A549 (cell line): Measurements from ENCODE around the gene HOXC10. TPM values are rescaled to one million over a fixed set of nuclear protein-coding genes. Genes with fewer than 3 reads are reported as not detected.
A peak's percentile ranks its signal among the peaks of the same experiment; 100 is the strongest.

Experiments
- ATAC-seq, 2 experiments: fragments of 200-7000 bp in 1 of 2; fragments of >200 bp in 1 of 2; cut with Nextera tagmentation in 1 of 2; cut with Tn5 transposase in 1 of 2; 3 replicates each; pipeline versions ENCODE4 v1.8.0 to v1.9.1; 2018 to 2020; ENCODE audit warnings: mild to moderate bottlenecking in 1 of 2, moderate library complexity in 1 of 2
- CTCF ChIA-PET: fragments of 300-600 bp; sonication (Branson Sonifier 250); formaldehyde crosslinking; extraction: SDS; loops from one replicate; lab custom pipeline; 2021; ENCODE audit warnings: antibody characterized with exemption, inconsistent platforms; lab: Yijun Ruan, JAX
- POLR2A ChIA-PET: fragments of 350-600 bp; formaldehyde crosslinking; extraction: SDS; loops from one replicate; lab custom pipeline; 2021; ENCODE audit warnings: antibody characterized with exemption, inconsistent platforms; lab: Yijun Ruan, JAX
- DNase-seq, 2 experiments: peaks; one replicate each; pipeline versions ENCODE4 v3.0.0 to v3.0.0-alpha.2; 2011 to 2016; ENCODE audit warnings: low read depth in 1 of 2, low spot score in 1 of 2
- FAIRE-seq: peaks from 2 replicates; lab custom pipeline; 2011; peaks lifted over from hg19 to GRCh38; lab: Jason Lieb, UNC
- H3K27ac ChIP-seq, 2 experiments: fragments of >200 bp; sonication (Bioruptor Twin); formaldehyde crosslinking; 3 replicates each; pipeline ENCODE4 v1.5.1; 2016 to 2017
- H3K4me1 ChIP-seq: fragments of >200 bp; sonication (Bioruptor Twin); formaldehyde crosslinking; 3 replicates; pipeline ENCODE4 v1.6.1; 2016
- H3K4me2 ChIP-seq: fragments of >200 bp; sonication (Bioruptor Twin); formaldehyde crosslinking; 3 replicates; pipeline ENCODE4 v1.6.1; 2016
- H3K4me3 ChIP-seq: fragments of >200 bp; sonication (Bioruptor Twin); formaldehyde crosslinking; 3 replicates; pipeline ENCODE4 v1.5.1; 2016
- H3K9me3 ChIP-seq: fragments of >200 bp; sonication (Bioruptor Twin); formaldehyde crosslinking; 3 replicates; pipeline ENCODE4 v1.6.1; 2016
- CBX2 ChIP-seq: fragments of 200-600 bp; sonication (generic); IDR thresholded peaks from 2 replicates; pipeline ENCODE4 v1.6.1; 2016; ENCODE audit warnings: low read depth, mild to moderate bottlenecking, borderline replicate concordance
- CTCF ChIP-seq: fragments of >200 bp; sonication (Bioruptor Twin); formaldehyde crosslinking; IDR thresholded peaks from 3 replicates; pipeline ENCODE4 v1.5.1; 2016
- EHMT2 ChIP-seq: fragments of 200-600 bp; sonication (generic); IDR thresholded peaks from 2 replicates; pipeline ENCODE4 v1.6.1; 2016; ENCODE audit warnings: antibody characterized with exemption, low read depth, mild to moderate bottlenecking, moderate library complexity
- FOSL2 ChIP-seq, 2 experiments: fragments of 450-650 bp in 1 of 2; fragments of >200 bp in 1 of 2; sonication (Bioruptor Twin) in 1 of 2; formaldehyde crosslinking; IDR thresholded peaks; 2 replicates each; pipeline versions ENCODE4 v1.5.0 to v1.6.1; 2016 to 2020; ENCODE audit warnings: mild to moderate bottlenecking in 1 of 2, moderate library complexity in 1 of 2
- FOXS1 ChIP-seq: fragments of 250-450 bp; sonication (Bioruptor Pico); IDR thresholded peaks from 2 replicates; pipeline ENCODE4 v1.5.0; 2020; ENCODE audit warnings: mild to moderate bottlenecking, moderate library complexity
- HES2 ChIP-seq: fragments of >200 bp; sonication (Bioruptor Twin); formaldehyde crosslinking; IDR thresholded peaks from 2 replicates; pipeline ENCODE4 v1.6.1; 2016
- HOXA7 ChIP-seq: fragments of 250-450 bp; sonication (Bioruptor Pico); IDR thresholded peaks from 2 replicates; pipeline ENCODE4 v1.5.0; 2020; ENCODE audit warnings: mild to moderate bottlenecking, moderate library complexity
- HOXB13 ChIP-seq: fragments of 250-450 bp; sonication (Bioruptor Pico); IDR thresholded peaks from 2 replicates; pipeline ENCODE4 v1.5.0; 2020; ENCODE audit warnings: low read depth, mild to moderate bottlenecking, moderate library complexity
- HOXB5 ChIP-seq: fragments of 250-450 bp; sonication (Bioruptor Pico); IDR thresholded peaks from 2 replicates; pipeline ENCODE4 v1.5.0; 2020; ENCODE audit warnings: mild to moderate bottlenecking, moderate library complexity
- KDM5A ChIP-seq: fragments of 200-600 bp; sonication (generic); IDR thresholded peaks from 2 replicates; pipeline ENCODE4 v1.6.1; 2016; ENCODE audit warnings: antibody characterized with exemption, mild to moderate bottlenecking
- MYC ChIP-seq: IDR thresholded peaks from 2 replicates; pipeline ENCODE4 v1.6.1; 2012; ENCODE audit warnings: mild to moderate bottlenecking, inconsistent platforms, low read length, improper control_type of control experiment, borderline replicate concordance
- NFE2L2 ChIP-seq: fragments of 150-350 bp; conservative IDR thresholded peaks from 2 replicates; pipeline ENCODE4 v1.6.1; 2014; ENCODE audit warnings: low read length
- PBX3 ChIP-seq: IDR thresholded peaks from 2 replicates; pipeline ENCODE4 v1.6.1; 2012
- PHF8 ChIP-seq: fragments of 200-600 bp; sonication (generic); IDR thresholded peaks from 2 replicates; pipeline ENCODE4 v1.6.1; 2016; ENCODE audit warnings: low read depth, mild to moderate bottlenecking, antibody characterized with exemption, moderate library complexity, borderline replicate concordance
- POLR2AphosphoS2 ChIP-seq: conservative IDR thresholded peaks from 2 replicates; pipeline ENCODE4 v1.6.1; 2012; ENCODE audit warnings: low read length, improper control_type of control experiment, inconsistent platforms
- REST ChIP-seq: fragments of 200-600 bp; sonication (generic); IDR thresholded peaks from 2 replicates; pipeline ENCODE4 v1.6.1; 2016; ENCODE audit warnings: antibody characterized with exemption, mild to moderate bottlenecking, moderate library complexity
- SMC3 ChIP-seq: fragments of >200 bp; sonication (Bioruptor Twin); formaldehyde crosslinking; IDR thresholded peaks from 3 replicates; pipeline ENCODE4 v1.6.1; 2018; ENCODE audit warnings: inconsistent platforms
- SREBF2 ChIP-seq: fragments of 450-650 bp; IDR thresholded peaks from 2 replicates; pipeline ENCODE4 v1.6.1; 2014; ENCODE audit warnings: mild to moderate bottlenecking, moderate library complexity
- ZSCAN20 ChIP-seq: fragments of 250-450 bp; sonication (Bioruptor Pico); IDR thresholded peaks from 2 replicates; pipeline ENCODE4 v1.8.0; 2022; ENCODE audit warnings: mild to moderate bottlenecking, moderate library complexity
- WGBS: methylation state at CpG from one replicate; pipeline ENCODE4 v1.1.6; 2017; ENCODE audit errors: missing lambda C conversion rate; 5-methylcytosine and 5-hydroxymethylcytosine counted together
- polyA plus RNA-seq, 4 experiments: library from polyadenylated mRNA; depleted of rRNA in 3 of 4; stranded (reverse); fragments of >200 nt; fragmentation: RNase III in 1 of 4; extraction: RNeasy Plus Mini Kit Qiagen cat#74134 plus additional on column Dnase treatment in 1 of 4; gene quantifications; 2 replicates in 3 of 4; 3 replicates in 1 of 4; pipeline ENCODE4 v1.2.3, GENCODE V29; 2011 to 2017

HOXC10 gene
- polyA plus RNA-seq, 2 of the 4 experiments (the other 2 are of a cell fraction): 2.9 to 3.2 TPM

- no peak overlapping the region for H3K4me3 ChIP-seq
- H3K27ac ChIP-seq: 0 out of 6 replicates have a peak overlapping the region, but pooled peaks of 1 of the 2 experiments have one; percentile 27
- WGBS: 74% methylated on average over 7 of the region's 7 CpGs
These were observed 40.8 kb downstream of the HOXC10 start for GRCh38 chr12:54025499-54026405.

GRCh38 chr12:54026640-54027441, 41.9 kb downstream of the HOXC10 start:
- no peak for ATAC-seq
- Histone ChIP-seq H3K9me3 (no peaks in the 10 kb centered on the region), H3K4me1 (peaks cover 23% of the 10 kb centered on the region), H3K27ac (no peak overlapping the region), H3K4me2 (no peak overlapping the region), H3K4me3 (no peak overlapping the region)
- 85% methylated on average over 22 of the region's 22 CpGs for WGBS
- DNase-seq: no peak
- no peak for FAIRE-seq
- CTCF ChIA-PET: interaction anchor here (0.5 to 27.9 kb wide), 12 partner anchors 9 to 291 kb away, joined by 3 to 476 read pairs (median 6); partner anchors contain the start of genes HOXC10 and SMUG1
- POLR2A ChIA-PET: interaction anchor here (1.4 to 2.4 kb wide), 2 partner anchors 10 to 18 kb away, joined by 6 to 19 read pairs; partner anchors contain the start of gene HOXC8
- TF ChIP-seq SMC3: no peak
- no peak for TF ChIP-seq HOXB13
- no peak for TF ChIP-seq ZSCAN20 (CRISPR knock-in tag)
- no peak for TF ChIP-seq SREBF2
- no peak for TF ChIP-seq FOXS1 (CRISPR knock-in tag)
- TF ChIP-seq CBX2: no peak
- TF ChIP-seq POLR2AphosphoS2: no peak
- TF ChIP-seq REST: no peak
- no peak for TF ChIP-seq KDM5A
- TF ChIP-seq MYC: no peak
- no peak for TF ChIP-seq FOSL2 (IDR thresholded peaks at IDR 0.05)
- no peak for TF ChIP-seq FOSL2 (CRISPR knock-in tag; IDR thresholded peaks at IDR 0.05)

More at GRCh38 chr12:54025499-54026405, 40.8 kb downstream of the HOXC10 start:
- POLR2A ChIA-PET: no interaction called here
- TF ChIP-seq HOXB13 (no peak), EHMT2 (no peak), POLR2AphosphoS2 (no peak), CTCF (no peak), HOXA7 (no peak), PBX3 (no peak), HES2 (no peak), HOXB5 (CRISPR knock-in tag) (no peak), FOSL2 (IDR thresholded peaks at IDR 0.05) (no peak), FOSL2 (CRISPR knock-in tag; IDR thresholded peaks at IDR 0.05) (no peak), NFE2L2 (no peak), PHF8 (no peak), CBX2 (no peak)
- TF ChIP-seq, all 56 proteins: peak for 0
- H3K9me3 ChIP-seq: no peaks in the 10 kb centered on the region
- ATAC-seq: no peak
- no peak overlapping the region for H3K4me2 ChIP-seq
- H3K4me1 ChIP-seq: peaks cover 30% of the 10 kb centered on the region
- CTCF ChIA-PET: interaction anchor here (0.6 to 27.9 kb wide), 10 partner anchors 17 to 353 kb away, joined by 3 to 476 read pairs (median 8); partner anchors contain the start of genes HOXC10 and SMUG1
- DNase-seq: no peak
- FAIRE-seq: no peak
